ENCODE measurements around the gene PEX3.

PEX3 gene

DNA sequence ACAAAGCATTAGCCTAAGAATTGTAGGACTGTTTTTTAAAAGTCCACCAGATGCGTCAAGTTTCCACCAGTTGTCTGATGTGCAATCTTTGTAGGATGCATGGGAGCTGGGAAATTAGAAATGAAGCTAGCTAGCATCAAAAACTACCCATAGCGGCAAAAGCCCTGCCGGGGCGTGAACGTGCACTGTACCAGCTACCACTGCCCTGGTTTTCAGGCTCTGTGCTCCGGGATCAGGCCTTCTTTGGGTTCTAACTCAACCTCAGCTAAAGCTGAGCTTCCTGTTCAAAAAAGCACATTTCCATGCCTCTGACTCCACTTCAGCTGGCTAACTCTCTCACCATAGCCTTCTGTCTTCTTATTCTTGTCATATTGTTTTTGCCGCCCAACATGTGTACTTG lies 87.8 kb downstream of the PEX3 start:
- Histone ChIP-seq H3K79me2 (ENCODE audit: insufficient read depth, low read length) (no peaks in the 10 kb centered on the region), H4K20me1 (ENCODE audit: insufficient read depth, low read length) (0 out of 2 replicates have a peak, but pooled peaks cover 2% of the 10 kb centered on the region), H3K4me1 (ENCODE audit: insufficient read depth, low read length) (peaks cover 5% of the 10 kb centered on the region; the same call in 1 of the 2 replicates), H3K9ac (ENCODE audit: low read depth, low read length) (no peak overlapping the region), H2AFZ (ENCODE audit: low read depth, low read length) (no peak overlapping the region), H3K4me3 (ENCODE audit: low read depth in 1 of 2, low read length in 2 of 2) (no peak overlapping the region), H3K27ac (ENCODE audit: low read length) (no peak overlapping the region), H3K9me3 (ENCODE audit: insufficient read depth, low read length, severe bottlenecking) (no peaks in the 10 kb centered on the region), H3K4me2 (ENCODE audit: insufficient read depth, low read length) (no peak overlapping the region), H3K27me3 (ENCODE audit: insufficient read depth, low read length, poor library complexity) (peaks cover 50% of the 10 kb centered on the region), H3K36me3 (ENCODE audit: insufficient read depth, low read length) (no peaks in the 10 kb centered on the region)
- DNase-seq: no peak
- TF ChIP-seq, protein P1, sequence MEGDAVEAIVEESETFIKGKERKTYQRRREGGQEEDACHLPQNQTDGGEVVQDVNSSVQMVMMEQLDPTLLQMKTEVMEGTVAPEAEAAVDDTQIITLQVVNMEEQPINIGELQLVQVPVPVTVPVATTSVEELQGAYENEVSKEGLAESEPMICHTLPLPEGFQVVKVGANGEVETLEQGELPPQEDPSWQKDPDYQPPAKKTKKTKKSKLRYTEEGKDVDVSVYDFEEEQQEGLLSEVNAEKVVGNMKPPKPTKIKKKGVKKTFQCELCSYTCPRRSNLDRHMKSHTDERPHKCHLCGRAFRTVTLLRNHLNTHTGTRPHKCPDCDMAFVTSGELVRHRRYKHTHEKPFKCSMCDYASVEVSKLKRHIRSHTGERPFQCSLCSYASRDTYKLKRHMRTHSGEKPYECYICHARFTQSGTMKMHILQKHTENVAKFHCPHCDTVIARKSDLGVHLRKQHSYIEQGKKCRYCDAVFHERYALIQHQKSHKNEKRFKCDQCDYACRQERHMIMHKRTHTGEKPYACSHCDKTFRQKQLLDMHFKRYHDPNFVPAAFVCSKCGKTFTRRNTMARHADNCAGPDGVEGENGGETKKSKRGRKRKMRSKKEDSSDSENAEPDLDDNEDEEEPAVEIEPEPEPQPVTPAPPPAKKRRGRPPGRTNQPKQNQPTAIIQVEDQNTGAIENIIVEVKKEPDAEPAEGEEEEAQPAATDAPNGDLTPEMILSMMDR (IDR thresholded peaks at IDR 0.05; ENCODE audit: borderline replicate concordance, extremely low read depth, low read length, poor library complexity, severe bottlenecking): no peak
- TF ChIP-seq EZH2 (IDR thresholded peaks at IDR 0.05; ENCODE audit: borderline replicate concordance, low read depth, low read length, severe bottlenecking): no peak
- no peak for ATAC-seq (ENCODE audit: insufficient read depth, low read depth)

DNA sequence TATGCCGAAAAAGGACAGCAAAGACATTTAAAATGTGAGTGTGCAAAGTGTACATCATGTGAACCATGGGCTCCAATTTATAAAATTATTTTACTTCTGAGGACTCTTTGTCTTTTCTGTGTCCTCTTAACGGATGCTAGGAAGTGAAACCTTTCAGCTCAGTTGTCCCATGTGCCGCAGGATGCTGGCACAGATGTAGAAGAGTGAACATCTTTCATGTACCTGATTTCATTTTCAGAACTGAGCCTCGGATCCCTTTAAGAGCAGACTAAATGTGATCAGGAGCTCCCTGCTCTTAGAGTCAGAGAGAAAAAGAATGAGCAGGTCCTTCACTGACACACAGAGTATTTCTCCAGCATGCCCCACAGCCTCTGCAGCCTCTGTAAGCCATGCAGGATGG lies 88.5 kb downstream of the PEX3 start:
- no peak overlapping the region for H2AFZ ChIP-seq (ENCODE audit: low read depth, low read length)
- H4K20me1 ChIP-seq (ENCODE audit: insufficient read depth, low read length): 0 out of 2 replicates have a peak, but pooled peaks cover 2% of the 10 kb centered on the region
- peaks cover 5% of the 10 kb centered on the region; the same call in 1 of the 2 replicates for H3K4me1 ChIP-seq (ENCODE audit: insufficient read depth, low read length)
- H3K36me3 ChIP-seq (ENCODE audit: insufficient read depth, low read length): no peaks in the 10 kb centered on the region
- no peak overlapping the region for H3K9ac ChIP-seq (ENCODE audit: low read depth, low read length)
- no peaks in the 10 kb centered on the region for H3K79me2 ChIP-seq (ENCODE audit: insufficient read depth, low read length)
- H3K4me2 ChIP-seq (ENCODE audit: insufficient read depth, low read length): no peak overlapping the region
- ATAC-seq (ENCODE audit: insufficient read depth, low read depth) (no peak), DNase-seq (no peak)
- TF ChIP-seq, protein P1 (IDR thresholded peaks at IDR 0.05; ENCODE audit: borderline replicate concordance, extremely low read depth, low read length, poor library complexity, severe bottlenecking): no peak
- no peak for TF ChIP-seq EZH2 (IDR thresholded peaks at IDR 0.05; ENCODE audit: borderline replicate concordance, low read depth, low read length, severe bottlenecking)
- H3K27me3 ChIP-seq (ENCODE audit: insufficient read depth, low read length, poor library complexity): peaks cover 44% of the 10 kb centered on the region
- H3K27ac ChIP-seq (ENCODE audit: low read length): no peak overlapping the region
- no peaks in the 10 kb centered on the region for H3K9me3 ChIP-seq (ENCODE audit: insufficient read depth, low read length, severe bottlenecking)
- H3K4me3 ChIP-seq (ENCODE audit: low read depth in 1 of 2, low read length in 2 of 2): no peak overlapping the region

DNA sequence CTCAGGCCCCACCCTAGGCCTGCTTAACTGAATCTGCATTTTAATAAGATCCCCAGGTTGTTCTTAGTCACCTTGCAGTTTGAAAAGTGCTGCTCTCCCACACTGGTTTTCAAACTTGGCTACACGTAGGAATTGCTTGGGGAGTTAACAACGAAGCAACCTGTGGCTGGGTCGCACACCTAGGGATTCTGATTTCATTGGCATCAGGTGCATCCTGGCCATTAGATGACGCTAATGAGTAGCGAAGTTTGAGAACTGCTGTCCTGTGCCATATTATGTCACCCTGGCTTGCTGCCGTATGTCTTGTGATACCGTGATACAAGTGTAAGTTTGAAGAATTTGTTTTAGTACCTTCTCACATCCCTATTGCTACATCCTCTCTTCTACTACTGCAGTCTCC lies 89.1 kb downstream of the PEX3 start:
- H3K36me3 ChIP-seq (ENCODE audit: insufficient read depth, low read length): no peaks in the 10 kb centered on the region
- no peak overlapping the region for H3K4me3 ChIP-seq (ENCODE audit: low read depth in 1 of 2, low read length in 2 of 2)
- H4K20me1 ChIP-seq (ENCODE audit: insufficient read depth, low read length): 0 out of 2 replicates have a peak, but pooled peaks cover 2% of the 10 kb centered on the region
- H3K79me2 ChIP-seq (ENCODE audit: insufficient read depth, low read length): no peaks in the 10 kb centered on the region
- peaks cover 5% of the 10 kb centered on the region; the same call in 1 of the 2 replicates for H3K4me1 ChIP-seq (ENCODE audit: insufficient read depth, low read length)
- H3K4me2 ChIP-seq (ENCODE audit: insufficient read depth, low read length): no peak overlapping the region
- H3K9me3 ChIP-seq (ENCODE audit: insufficient read depth, low read length, severe bottlenecking): no peaks in the 10 kb centered on the region
- no peak overlapping the region for H3K9ac ChIP-seq (ENCODE audit: low read depth, low read length)
- TF ChIP-seq, protein P1 (IDR thresholded peaks at IDR 0.05; ENCODE audit: borderline replicate concordance, extremely low read depth, low read length, poor library complexity, severe bottlenecking): no peak
- no peak for TF ChIP-seq EZH2 (IDR thresholded peaks at IDR 0.05; ENCODE audit: borderline replicate concordance, low read depth, low read length, severe bottlenecking)
- H3K27ac ChIP-seq (ENCODE audit: low read length): no peak overlapping the region
- no peak overlapping the region for H2AFZ ChIP-seq (ENCODE audit: low read depth, low read length)
- ATAC-seq (ENCODE audit: insufficient read depth, low read depth): no peak
- H3K27me3 ChIP-seq (ENCODE audit: insufficient read depth, low read length, poor library complexity): peaks cover 44% of the 10 kb centered on the region
- DNase-seq: no peak

All from DND-41 (cell line).